Measurements from ENCODE around the gene SH2D3A.
"Not testable (repeated sequence)": the region's sequence is repeated elsewhere in the genome, so short reads cannot be mapped to it uniquely, and the experiment has no call there.

The SH2D3A gene

GRCh38 chr19:6721773-6722172, 45.5 kb downstream of the SH2D3A start:
- no peak for DNase-seq (ENCODE audit: low spot score)

- DNase-seq (ENCODE audit: low spot score) = no peak
Measured at GRCh38 chr19:6721138-6721474, 46.1 kb downstream of the SH2D3A start.

- DNase-seq (ENCODE audit: low spot score) = no peak
Measured at GRCh38 chr19:6720369-6721137, 46.7 kb downstream of the SH2D3A start, which contains the start of gene C3. Gene C3, minus strand, starts transcription at chr19:6720650. Its CDS starts 61 bp downstream, at chr19:6720589.

- DNase-seq (ENCODE audit: low spot score) = no peak
Measured at GRCh38 chr19:6719992-6720368, 47.3 kb downstream of the SH2D3A start.

- DNase-seq (ENCODE audit: low spot score) = no peak
Measured at GRCh38 chr19:6719540-6719861, 47.7 kb downstream of the SH2D3A start.

- no peak for DNase-seq (ENCODE audit: low spot score)
Measured at GRCh38 chr19:6718741-6719539, 48.3 kb downstream of the SH2D3A start.

GRCh38 chr19:6718111-6718740, 49.0 kb downstream of the SH2D3A start:
- no peak for DNase-seq (ENCODE audit: low spot score)

GRCh38 chr19:6717441-6717971, 49.7 kb downstream of the SH2D3A start:
- no peak for DNase-seq (ENCODE audit: low spot score)

GRCh38 chr19:6717036-6717435, 50.2 kb downstream of the SH2D3A start:
- no peak for DNase-seq (ENCODE audit: low spot score)

- DNase-seq (ENCODE audit: low spot score) = no peak
Measured at GRCh38 chr19:6716610-6716970, 50.6 kb downstream of the SH2D3A start.

- no peak for DNase-seq (ENCODE audit: low spot score)
Measured at GRCh38 chr19:6714749-6715555, 52.3 kb downstream of the SH2D3A start.

GRCh38 chr19:6713773-6714692, 53.2 kb downstream of the SH2D3A start:
- DNase-seq (ENCODE audit: low spot score) = no peak

GRCh38 chr19:6712692-6713670, 54.3 kb downstream of the SH2D3A start:
- no peak for DNase-seq (ENCODE audit: low spot score)

GRCh38 chr19:6712231-6712630, 55.0 kb downstream of the SH2D3A start:
- DNase-seq (ENCODE audit: low spot score) = no peak

GRCh38 chr19:6711605-6712004, 55.6 kb downstream of the SH2D3A start:
- DNase-seq (ENCODE audit: low spot score) = no peak

GRCh38 chr19:6711078-6711361, 56.2 kb downstream of the SH2D3A start:
- no peak for DNase-seq (ENCODE audit: low spot score)

GRCh38 chr19:6710273-6711077, 56.8 kb downstream of the SH2D3A start:
- DNase-seq (ENCODE audit: low spot score) = no peak

GRCh38 chr19:6709549-6709948, 57.7 kb downstream of the SH2D3A start:
- no peak for DNase-seq (ENCODE audit: low spot score)

- DNase-seq (ENCODE audit: low spot score) = not testable (repeated sequence)
Measured at GRCh38 chr19:6708913-6709312, 58.3 kb downstream of the SH2D3A start.
